C4-2B (cell line): ENCODE results near the gene UGT1A3.

ENCODE experiments used
- CTCF ChIP-seq: fragments of 450-650 bp; conservative IDR thresholded peaks from 2 replicates; pipeline ENCODE4 v1.5.1; 2017; ENCODE audit warnings: mild to moderate bottlenecking
- ZFX ChIP-seq: fragments of 450-650 bp; IDR thresholded peaks from 2 replicates; pipeline ENCODE4 v1.6.1; 2017

- TF ChIP-seq CTCF = no peak
- TF ChIP-seq ZFX = no peak
Observed at GRCh38 chr2:233758141-233758540, 29.3 kb downstream of the UGT1A3 start.
